Frontal cortex (tissue), 4 donors: ENCODE data around the gene KCNT1. TPM values are rescaled to one million over a fixed set of nuclear protein-coding genes. Genes with fewer than 3 reads are reported as not detected.

ENCODE experiments used
- DNase-seq, 2 donors: peaks; one replicate each; pipeline ENCODE4 v3.0.0; 2012; ENCODE audit warnings: low spot score in 2 of 2
- FAIRE-seq: peaks from 2 replicates; lab custom pipeline; 2012; peaks lifted over from hg19 to GRCh38; lab: Jason Lieb, UNC
- total RNA-seq: library from RNA; depleted of rRNA; stranded (reverse); fragments of >200 nt; gene quantifications from one replicate; pipeline ENCODE4 v1.2.3, GENCODE V29; 2014
- donor health status: control.
- donor health status: control.
- donor health status: control.

Gene KCNT1
- total RNA-seq, 1 donor from 2014 or later, result 3.7 TPM

GRCh38 chr9:135758870-135759269 lies 56.9 kb downstream of the KCNT1 start:
- DNase-seq (no peak), FAIRE-seq (no peak)

- no peak for DNase-seq
- no peak for FAIRE-seq
Observed at GRCh38 chr9:135759676-135760300, 57.8 kb downstream of the KCNT1 start.

- DNase-seq (no peak), FAIRE-seq (no peak)
Observed at GRCh38 chr9:135760465-135760864, 58.5 kb downstream of the KCNT1 start.

- FAIRE-seq, result no peak
- DNase-seq, result no peak
Observed at GRCh38 chr9:135761150-135761844, 59.3 kb downstream of the KCNT1 start.

- DNase-seq (no peak), FAIRE-seq (no peak)
Observed at GRCh38 chr9:135761845-135762168, 59.8 kb downstream of the KCNT1 start.

- FAIRE-seq, result no peak
Observed at GRCh38 chr9:135762921-135763320, 60.9 kb downstream of the KCNT1 start.

GRCh38 chr9:135763716-135764446 lies 61.9 kb downstream of the KCNT1 start:
- DNase-seq, result no peak
- FAIRE-seq, result no peak

More at GRCh38 chr9:135762921-135763320, 60.9 kb downstream of the KCNT1 start:
- DNase-seq, result no peak

GRCh38 chr9:135764731-135765130 lies 62.7 kb downstream of the KCNT1 start:
- FAIRE-seq, result no peak
- DNase-seq, result no peak

- FAIRE-seq (no peak), DNase-seq (no peak)
Observed at GRCh38 chr9:135765416-135765815, 63.4 kb downstream of the KCNT1 start.

- no peak for FAIRE-seq
- no peak for DNase-seq
Observed at GRCh38 chr9:135766251-135766650, 64.3 kb downstream of the KCNT1 start.

GRCh38 chr9:135766707-135767106 lies 64.7 kb downstream of the KCNT1 start:
- DNase-seq (no peak), FAIRE-seq (no peak)

- FAIRE-seq, result no peak
- DNase-seq, result no peak
Observed at GRCh38 chr9:135768516-135769218, 66.7 kb downstream of the KCNT1 start.

- FAIRE-seq (no peak), DNase-seq (no peak)
Observed at GRCh38 chr9:135769489-135770202, 67.7 kb downstream of the KCNT1 start.

GRCh38 chr9:135770203-135770535 lies 68.2 kb downstream of the KCNT1 start:
- DNase-seq (no peak), FAIRE-seq (no peak)

- DNase-seq, result no peak
- no peak for FAIRE-seq
Observed at GRCh38 chr9:135770771-135771170, 68.8 kb downstream of the KCNT1 start.

- DNase-seq (no peak), FAIRE-seq (no peak)
Observed at GRCh38 chr9:135771401-135772051, 69.5 kb downstream of the KCNT1 start.

- FAIRE-seq (no peak), DNase-seq (no peak)
Observed at GRCh38 chr9:135772056-135772646, 70.2 kb downstream of the KCNT1 start.

- no peak for FAIRE-seq
- DNase-seq, result no peak
Observed at GRCh38 chr9:135772702-135773493, 70.9 kb downstream of the KCNT1 start.
